Osteoblast (primary cell): ENCODE measurements around the gene EN2. TPM values are rescaled to one million over a fixed set of nuclear protein-coding genes. Genes with fewer than 3 reads are reported as not detected.

Experiments used
- DNase-seq: peaks from one replicate; pipeline ENCODE4 v3.0.0; 2011; ENCODE audit warnings: low spot score, mixed read lengths; ENCODE audit not compliant: insufficient read length; ENCODE audit errors: missing footprints
- H2AFZ ChIP-seq: 2 replicates; pipeline ENCODE4 v1.6.0; 2011; ENCODE audit warnings: mild to moderate bottlenecking, low read length
- H3K27ac ChIP-seq: 2 replicates; pipeline ENCODE4 v1.5.1; 2011; ENCODE audit warnings: mild to moderate bottlenecking, low read depth, low read length, moderate library complexity
- H3K27me3 ChIP-seq: 2 replicates; pipeline ENCODE4 v1.6.0; 2012; ENCODE audit warnings: mild to moderate bottlenecking, control low read depth, inconsistent platforms, low read length, moderate library complexity; ENCODE audit not compliant: insufficient read depth
- H3K36me3 ChIP-seq: 2 replicates; pipeline ENCODE4 v1.5.1; 2011; ENCODE audit warnings: mild to moderate bottlenecking, low read length, control low read depth, moderate library complexity; ENCODE audit not compliant: insufficient read depth
- H3K4me1 ChIP-seq: 2 replicates; pipeline ENCODE4 v1.5.1; 2011; ENCODE audit warnings: mild to moderate bottlenecking, low read length, control low read depth, moderate library complexity; ENCODE audit not compliant: insufficient read depth
- H3K4me2 ChIP-seq: 2 replicates; pipeline ENCODE4 v1.6.0; 2011; ENCODE audit warnings: mild to moderate bottlenecking, low read length; ENCODE audit not compliant: insufficient read depth
- H3K4me3 ChIP-seq: fragments of 200-600 bp; sonication (generic); 3 replicates; pipeline ENCODE4 v1.5.1; 2012; ENCODE audit warnings: mild to moderate bottlenecking, low read length, inconsistent platforms; ENCODE audit not compliant: insufficient read depth
- H3K79me2 ChIP-seq: 2 replicates; pipeline ENCODE4 v1.6.0; 2012; ENCODE audit warnings: mild to moderate bottlenecking, low read length, control low read depth, inconsistent platforms; ENCODE audit not compliant: insufficient read depth
- H3K9me3 ChIP-seq: 2 replicates; pipeline ENCODE4 v1.5.1; 2011; ENCODE audit warnings: low read depth, low read length, control low read depth
- H4K20me1 ChIP-seq: 2 replicates; pipeline ENCODE4 v1.6.0; 2012; ENCODE audit warnings: mild to moderate bottlenecking, low read length, control low read depth; ENCODE audit not compliant: insufficient read depth
- total RNA-seq: library from RNA; depleted of rRNA; stranded (reverse); fragments of >200 nt; gene quantifications from 2 replicates; pipeline ENCODE4 v1.2.3, GENCODE V29; 2012
- TF ChIP-seq, protein P1 (sequence below): IDR thresholded peaks from 2 replicates; pipeline ENCODE4 v1.5.1; 2011; ENCODE audit warnings: mild to moderate bottlenecking, low read depth, low read length, moderate library complexity; ENCODE audit errors: extremely low read depth

Gene EN2
- total RNA-seq, 1 donor, result under 0.01 TPM

DNA sequence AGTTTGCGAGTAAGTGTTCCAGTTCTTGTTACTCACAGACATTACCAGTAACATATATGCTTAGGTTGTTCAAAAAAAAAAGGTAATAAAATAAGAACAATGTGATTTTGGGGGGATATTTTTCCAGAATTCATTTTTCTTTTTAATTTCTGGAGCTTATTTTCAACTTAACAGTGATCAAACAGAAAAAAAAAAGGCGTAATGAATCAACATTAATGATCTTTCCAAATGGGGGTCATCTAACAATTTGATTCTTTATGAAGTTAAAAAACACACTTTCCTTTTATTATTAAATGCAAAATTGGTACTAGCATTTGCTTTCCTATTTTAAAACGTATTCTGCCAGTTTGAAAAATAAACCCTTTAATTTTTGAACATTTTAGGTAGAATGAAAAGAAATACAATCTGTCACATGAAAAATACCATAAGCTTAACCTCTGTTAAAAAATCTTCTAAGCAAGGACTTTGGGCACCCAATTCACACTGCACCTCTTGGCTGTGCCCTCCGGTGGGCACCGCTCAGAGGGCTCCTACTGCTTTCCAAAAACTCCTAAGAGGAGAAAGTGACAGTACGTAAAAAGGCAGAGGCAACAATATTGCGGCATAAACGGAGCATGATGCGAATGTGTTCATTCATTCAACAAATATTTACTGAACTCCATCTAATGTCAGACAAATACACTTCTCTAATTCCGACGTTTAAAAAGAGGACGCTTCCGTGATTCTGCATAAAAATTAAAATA is 55.8 kb downstream of the EN2 start:
- no peak overlapping the region for H3K27ac ChIP-seq
- no peaks in the 10 kb centered on the region for H3K4me1 ChIP-seq
- H3K9me3 ChIP-seq, result no peaks in the 10 kb centered on the region
- no peak overlapping the region for H2AFZ ChIP-seq
- H3K36me3 ChIP-seq, result no peaks in the 10 kb centered on the region
- no peak overlapping the region for H3K4me2 ChIP-seq
- H3K79me2 ChIP-seq, result no peaks in the 10 kb centered on the region
- no peak for DNase-seq
- TF ChIP-seq, protein P1, sequence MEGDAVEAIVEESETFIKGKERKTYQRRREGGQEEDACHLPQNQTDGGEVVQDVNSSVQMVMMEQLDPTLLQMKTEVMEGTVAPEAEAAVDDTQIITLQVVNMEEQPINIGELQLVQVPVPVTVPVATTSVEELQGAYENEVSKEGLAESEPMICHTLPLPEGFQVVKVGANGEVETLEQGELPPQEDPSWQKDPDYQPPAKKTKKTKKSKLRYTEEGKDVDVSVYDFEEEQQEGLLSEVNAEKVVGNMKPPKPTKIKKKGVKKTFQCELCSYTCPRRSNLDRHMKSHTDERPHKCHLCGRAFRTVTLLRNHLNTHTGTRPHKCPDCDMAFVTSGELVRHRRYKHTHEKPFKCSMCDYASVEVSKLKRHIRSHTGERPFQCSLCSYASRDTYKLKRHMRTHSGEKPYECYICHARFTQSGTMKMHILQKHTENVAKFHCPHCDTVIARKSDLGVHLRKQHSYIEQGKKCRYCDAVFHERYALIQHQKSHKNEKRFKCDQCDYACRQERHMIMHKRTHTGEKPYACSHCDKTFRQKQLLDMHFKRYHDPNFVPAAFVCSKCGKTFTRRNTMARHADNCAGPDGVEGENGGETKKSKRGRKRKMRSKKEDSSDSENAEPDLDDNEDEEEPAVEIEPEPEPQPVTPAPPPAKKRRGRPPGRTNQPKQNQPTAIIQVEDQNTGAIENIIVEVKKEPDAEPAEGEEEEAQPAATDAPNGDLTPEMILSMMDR, result no peak
- H3K27me3 ChIP-seq, result peaks cover 38% of the 10 kb centered on the region
- no peak overlapping the region for H3K4me3 ChIP-seq
- no peaks in the 10 kb centered on the region for H4K20me1 ChIP-seq

DNA sequence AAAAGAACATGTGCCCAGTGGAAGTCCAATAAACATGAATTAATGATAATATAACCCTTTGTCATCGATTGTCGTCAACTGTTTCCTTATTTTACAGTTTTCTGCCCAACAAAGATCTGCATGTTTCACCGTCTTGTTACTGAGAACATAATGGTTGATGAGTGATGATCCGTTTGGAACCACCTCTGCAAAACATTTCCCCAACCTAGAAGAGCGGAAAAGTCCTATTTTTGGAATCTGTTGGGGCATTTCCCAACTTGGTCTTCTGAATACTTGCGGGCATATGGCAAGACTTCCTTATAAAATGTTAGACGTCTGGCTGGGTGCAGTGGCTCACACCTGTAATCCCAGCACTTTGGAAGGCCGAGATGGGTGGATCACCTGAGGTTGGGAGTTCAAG is 56.4 kb downstream of the EN2 start:
- H3K27ac ChIP-seq, result no peak overlapping the region
- H3K36me3 ChIP-seq, result no peaks in the 10 kb centered on the region
- no peaks in the 10 kb centered on the region for H3K79me2 ChIP-seq
- no peak overlapping the region for H3K4me2 ChIP-seq
- no peak overlapping the region for H2AFZ ChIP-seq
- peaks cover 33% of the 10 kb centered on the region for H3K27me3 ChIP-seq
- no peak overlapping the region for H3K4me3 ChIP-seq
- DNase-seq, result no peak
- no peaks in the 10 kb centered on the region for H3K9me3 ChIP-seq
- TF ChIP-seq, protein P1, result no peak
- H4K20me1 ChIP-seq, result no peaks in the 10 kb centered on the region
- H3K4me1 ChIP-seq, result no peaks in the 10 kb centered on the region

Other genes starting within 250 kb of the EN2 start
- gene INSIG1, start 160.3 kb upstream of the EN2 start, total RNA-seq, result 835 and 847 TPM in 2 replicates
- not detected in 2 replicates for gene CNPY1, start 88.4 kb downstream of the EN2 start, total RNA-seq
- gene RBM33, start 186.5 kb downstream of the EN2 start, total RNA-seq, result 25.0 and 27.5 TPM in 2 replicates